ENCODE measurements around the gene SERPINA10. TPM values are rescaled to one million over a fixed set of nuclear protein-coding genes. Genes with fewer than 3 reads are reported as not detected.

SERPINA10 gene, protein sequence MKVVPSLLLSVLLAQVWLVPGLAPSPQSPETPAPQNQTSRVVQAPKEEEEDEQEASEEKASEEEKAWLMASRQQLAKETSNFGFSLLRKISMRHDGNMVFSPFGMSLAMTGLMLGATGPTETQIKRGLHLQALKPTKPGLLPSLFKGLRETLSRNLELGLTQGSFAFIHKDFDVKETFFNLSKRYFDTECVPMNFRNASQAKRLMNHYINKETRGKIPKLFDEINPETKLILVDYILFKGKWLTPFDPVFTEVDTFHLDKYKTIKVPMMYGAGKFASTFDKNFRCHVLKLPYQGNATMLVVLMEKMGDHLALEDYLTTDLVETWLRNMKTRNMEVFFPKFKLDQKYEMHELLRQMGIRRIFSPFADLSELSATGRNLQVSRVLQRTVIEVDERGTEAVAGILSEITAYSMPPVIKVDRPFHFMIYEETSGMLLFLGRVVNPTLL
- total RNA-seq = not detected
- long read RNA-seq = 0 reads

DNA sequence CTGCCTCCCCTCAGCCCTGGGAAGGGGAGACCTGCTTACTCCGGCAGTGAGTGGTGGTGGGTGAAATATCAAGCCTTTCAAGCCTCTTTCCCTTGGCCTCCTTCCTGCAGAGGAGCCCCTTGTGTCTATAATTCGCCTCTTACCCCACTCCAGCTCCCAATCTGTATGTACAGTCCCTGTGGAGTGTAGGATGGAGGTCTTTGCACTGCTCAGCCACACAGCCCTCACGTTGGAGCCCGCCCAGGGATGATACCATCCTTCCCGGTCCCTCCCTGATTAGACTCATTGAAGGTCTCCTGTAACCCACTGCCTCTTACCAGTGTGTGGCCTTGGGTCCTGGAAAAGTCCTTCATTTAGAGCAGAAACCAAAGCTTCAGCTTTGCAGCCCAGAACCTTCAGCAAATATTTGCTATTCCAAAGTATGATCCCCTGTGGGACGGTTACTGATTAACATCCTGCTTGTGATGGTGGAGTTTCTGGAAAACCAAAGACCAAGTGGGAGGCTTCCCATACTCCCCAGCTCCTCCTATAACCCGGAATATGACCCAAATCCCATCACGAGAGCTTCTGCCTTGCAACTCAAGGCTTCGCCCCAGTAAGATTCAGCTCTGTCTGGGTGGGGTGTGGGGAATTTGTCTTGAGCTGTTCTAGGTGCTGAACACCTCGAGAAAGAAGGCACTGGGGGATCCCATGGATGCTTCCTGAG lies at the start of gene SERPINA10:
TSS of gene SERPINA10 (minus strand) at position 397 of the 706 bp plus-strand sequence. CDS start 2,675 bp downstream, outside the sequence.
- intact Hi-C loops (cut with DNase I) = no loop called here
- DNase-seq (ENCODE audit: missing footprints) (no peak), ATAC-seq (no peak)

DNA sequence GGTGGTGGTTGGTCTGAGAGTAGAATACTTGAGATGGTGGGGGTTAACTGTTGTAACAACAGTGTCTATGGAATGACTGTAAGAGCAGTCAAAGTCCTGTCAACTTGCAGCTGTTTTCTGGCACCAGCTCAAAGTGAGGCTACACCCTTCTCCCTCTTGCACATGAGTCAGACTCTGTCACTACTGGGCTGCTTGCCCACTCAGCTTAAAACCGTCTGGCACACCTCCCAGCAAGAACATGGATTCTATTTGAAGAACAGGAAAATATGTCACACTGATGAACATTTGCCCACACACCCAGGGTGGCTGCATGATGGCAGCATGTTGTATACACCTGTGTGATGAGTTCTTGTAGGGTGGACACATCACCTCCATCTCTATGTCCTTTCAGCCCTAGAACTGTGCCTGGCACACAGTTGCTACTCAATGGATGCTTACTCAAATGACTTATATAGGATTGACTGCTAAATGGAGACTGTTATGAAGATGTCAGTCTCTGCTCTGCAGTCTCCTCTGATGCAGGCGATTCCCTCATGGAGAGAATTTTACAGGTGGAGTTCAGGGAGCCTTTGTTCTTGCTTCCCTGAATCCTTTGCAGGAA lies 49.4 kb upstream of the SERPINA10 start:
- intact Hi-C loops (cut with DNase I) = no loop called here
- peak; percentile 90 for ATAC-seq
- DNase-seq (ENCODE audit: missing footprints) = peak; percentile 88

DNA sequence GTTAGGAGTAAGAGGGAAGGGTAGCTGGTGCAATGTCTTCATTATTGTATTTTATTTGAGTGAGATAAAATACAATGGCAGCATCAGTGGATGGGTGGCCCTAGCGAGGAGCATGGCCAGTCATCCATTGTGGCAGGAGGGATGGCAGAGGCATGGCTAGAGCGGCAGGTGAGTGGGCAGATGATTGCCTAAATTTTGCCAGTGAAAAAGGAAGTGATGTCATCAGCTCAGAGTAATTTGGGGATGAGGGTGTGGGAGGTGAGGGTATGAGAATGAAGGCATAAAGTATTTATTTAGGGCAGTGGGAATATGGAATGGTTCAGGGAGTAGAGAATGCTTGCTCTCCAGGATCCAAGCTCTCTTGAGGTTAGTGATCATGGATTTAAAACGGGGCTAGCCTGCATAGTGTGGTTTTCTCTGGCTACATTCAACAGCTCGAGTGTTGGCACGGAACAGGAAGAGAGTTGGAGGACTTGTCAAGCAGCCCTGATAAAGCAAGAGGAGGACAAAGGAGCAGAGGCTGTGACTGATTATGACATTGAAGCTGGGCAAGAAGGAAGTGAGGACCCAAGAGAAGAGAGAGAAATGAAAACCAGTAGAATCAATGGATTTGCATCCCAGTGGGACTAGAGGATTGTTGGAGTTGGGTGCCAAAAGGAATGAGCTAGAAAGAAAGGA lies 48.7 kb upstream of the SERPINA10 start:
- intact Hi-C loops (cut with DNase I) = no loop called here
- peak; percentile 37 for ATAC-seq
- no peak for DNase-seq (ENCODE audit: missing footprints)

DNA sequence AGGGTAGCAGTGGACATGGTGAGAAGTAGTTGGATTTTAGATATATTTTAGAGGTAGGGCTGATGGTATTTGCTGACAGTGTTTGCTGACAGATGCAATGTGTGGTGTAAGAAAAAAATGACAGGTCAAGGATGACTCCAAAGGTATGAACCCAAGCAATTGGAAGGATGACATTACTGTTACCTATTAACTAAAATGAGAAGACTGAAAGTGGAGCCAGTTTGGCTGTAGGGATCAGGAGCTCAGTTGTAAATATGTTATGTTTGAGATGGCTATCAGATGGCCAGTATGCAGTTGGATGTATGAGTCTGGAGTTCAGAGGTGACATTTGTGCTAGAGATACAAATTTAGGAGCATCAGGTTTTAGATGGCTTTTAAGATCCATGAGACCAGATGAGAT lies 47.5 kb upstream of the SERPINA10 start:
- intact Hi-C loops (cut with DNase I) = no loop called here
- ATAC-seq (no peak), DNase-seq (ENCODE audit: missing footprints) (no peak)

DNA sequence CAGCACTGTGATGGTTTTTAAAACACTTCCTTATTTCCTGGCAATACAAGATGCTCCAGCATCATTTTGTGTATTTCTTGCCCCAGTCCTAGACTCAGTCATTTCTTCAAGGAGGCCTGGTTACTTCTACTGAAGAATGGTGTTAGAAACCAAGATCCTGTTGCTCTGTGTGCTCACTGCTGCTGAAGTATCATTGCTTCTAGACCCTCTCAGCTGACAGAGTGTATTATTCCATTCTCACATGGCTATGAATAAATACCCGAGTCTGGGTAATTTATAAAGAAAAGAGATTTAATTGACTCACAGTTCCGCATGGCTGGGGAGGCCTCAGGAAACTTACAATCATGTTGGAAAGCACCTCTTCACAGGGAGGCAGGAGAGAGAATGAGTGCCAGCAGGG lies 45.0 kb upstream of the SERPINA10 start:
- no peak for ATAC-seq
- intact Hi-C loops (cut with DNase I) = no loop called here

DNA sequence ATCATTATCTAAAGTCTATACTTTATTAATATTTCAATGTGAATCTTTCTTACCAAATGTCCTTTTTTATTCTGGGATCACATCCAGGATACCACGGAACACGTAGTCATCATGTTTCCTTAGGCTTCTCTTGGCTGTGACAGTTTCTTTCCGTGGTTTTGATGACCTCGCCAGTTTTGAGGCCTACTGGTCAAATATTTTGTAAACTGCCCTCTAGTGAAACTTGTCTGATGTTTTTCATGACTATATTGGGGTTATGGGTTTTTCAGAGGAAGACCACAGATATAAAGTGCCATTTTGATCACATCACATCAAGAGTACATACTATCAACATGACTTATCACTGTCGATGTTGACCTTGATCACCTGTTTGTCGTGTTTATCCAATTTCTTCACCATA lies 44.2 kb upstream of the SERPINA10 start:
- ATAC-seq (no peak), DNase-seq (ENCODE audit: missing footprints) (no peak)
- intact Hi-C loops (cut with DNase I) = no loop called here

More for the DNA sequence above, 45.0 kb upstream of the SERPINA10 start:
- no peak for DNase-seq (ENCODE audit: missing footprints)

DNA sequence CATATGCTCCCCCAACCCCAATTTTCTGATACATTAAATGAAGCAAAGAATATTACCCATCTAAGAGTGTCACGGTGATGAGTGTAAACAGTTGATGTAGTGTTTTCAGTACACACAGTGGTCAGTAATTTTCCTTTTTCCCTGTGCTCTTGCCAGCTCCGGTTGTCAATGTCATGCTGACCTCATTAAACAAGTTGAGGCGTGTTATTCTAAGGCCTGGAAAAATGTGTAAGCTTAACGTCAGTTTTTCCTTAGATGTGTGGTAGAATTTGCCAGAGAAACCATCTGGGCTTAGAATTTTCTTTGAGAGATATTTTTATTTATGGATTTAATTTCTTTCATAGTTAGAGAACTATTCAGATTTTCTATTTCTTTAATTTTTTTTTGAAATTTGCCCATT lies 41.8 kb upstream of the SERPINA10 start:
- DNase-seq (ENCODE audit: missing footprints) (no peak), ATAC-seq (no peak)
- intact Hi-C loops (cut with DNase I) = no loop called here

DNA sequence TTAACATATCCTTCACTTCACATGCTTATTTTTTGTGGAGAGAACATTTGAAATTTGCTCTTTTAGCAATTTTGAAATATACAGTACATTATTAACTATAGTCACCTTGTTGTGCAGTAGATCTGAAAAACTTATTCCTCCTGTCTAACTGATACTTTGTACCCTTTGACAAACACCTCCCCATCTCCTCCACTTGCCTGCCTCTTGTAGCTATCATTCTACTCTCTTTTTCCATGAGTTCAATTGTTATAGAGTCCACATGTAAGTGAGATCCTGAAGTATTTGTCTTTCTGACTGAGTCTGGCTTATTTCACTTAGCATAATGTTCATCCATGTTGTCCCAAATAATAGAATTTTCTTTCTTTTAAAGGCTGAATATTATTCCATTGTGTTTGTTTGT lies 39.5 kb upstream of the SERPINA10 start:
- DNase-seq (ENCODE audit: missing footprints) = no peak
- ATAC-seq = no peak
- intact Hi-C loops (cut with DNase I) = no loop called here

DNA sequence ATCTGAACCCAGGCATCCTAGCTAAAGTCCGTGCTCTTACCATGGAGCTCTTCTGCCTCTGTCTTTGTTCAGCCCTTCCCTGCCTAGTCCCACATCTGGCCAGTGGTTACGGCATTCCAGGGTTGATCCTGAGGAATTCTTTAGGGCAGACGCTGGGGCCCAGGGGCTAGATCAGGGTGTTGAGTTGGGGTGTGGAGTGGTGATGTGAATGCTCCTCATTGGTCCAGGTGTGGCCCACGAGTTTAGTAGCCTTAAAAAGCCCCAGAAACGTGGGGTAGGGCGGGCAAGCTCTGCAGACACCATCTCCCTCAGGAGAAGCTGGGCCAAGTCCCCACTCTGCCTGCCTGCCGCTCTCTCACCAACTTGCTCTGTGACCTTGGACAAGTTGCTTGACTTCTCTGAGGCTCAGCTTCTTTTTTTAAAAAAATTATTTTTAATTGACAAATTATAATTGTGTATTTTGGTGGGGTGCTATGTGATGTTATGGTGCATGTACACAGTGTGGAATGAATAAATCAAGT lies 39.1 kb upstream of the SERPINA10 start:
- ATAC-seq = no peak
- intact Hi-C loops (cut with DNase I) = no loop called here
- DNase-seq (ENCODE audit: missing footprints) = no peak

DNA sequence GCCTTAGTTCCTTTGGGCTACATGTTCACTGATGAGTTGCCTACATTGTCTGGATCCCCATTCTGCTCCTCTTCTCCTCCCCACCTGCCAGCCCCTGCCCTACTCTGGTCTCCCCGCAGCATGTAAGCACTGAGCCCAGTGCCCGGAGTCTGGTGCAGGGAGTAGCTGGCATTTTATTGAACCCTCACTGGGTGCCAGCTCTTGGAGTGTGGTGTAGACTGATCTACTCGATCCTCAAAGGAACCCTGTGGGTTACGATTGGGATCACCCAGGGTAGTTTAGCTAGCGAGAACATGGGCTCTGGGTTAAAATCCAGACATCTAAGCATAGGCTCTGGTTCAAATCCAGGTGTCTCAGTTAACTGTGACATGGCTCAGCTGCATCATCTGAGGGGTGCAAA lies 38.4 kb upstream of the SERPINA10 start:
- DNase-seq (ENCODE audit: missing footprints) (no peak), ATAC-seq (no peak)
- intact Hi-C loops (cut with DNase I) = no loop called here

DNA sequence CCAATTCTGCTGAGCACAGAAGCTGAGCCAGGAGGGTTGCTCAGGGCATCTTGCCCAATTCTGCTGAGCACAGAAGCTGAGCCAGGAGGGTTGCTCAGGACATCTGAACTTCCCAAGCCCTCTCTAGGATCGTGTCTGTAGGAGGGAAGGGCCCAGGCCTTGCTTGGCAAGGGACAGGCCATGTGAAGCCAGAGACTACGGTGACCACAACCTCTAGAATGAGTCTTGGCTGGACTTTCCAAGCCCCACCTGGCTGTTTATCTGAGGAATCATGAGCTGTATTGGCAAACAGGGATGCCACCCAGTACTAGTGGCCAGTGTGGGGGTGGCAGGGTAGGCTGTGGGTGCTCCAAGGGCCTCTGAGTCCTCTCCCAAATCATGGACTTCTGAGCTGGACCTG lies 37.8 kb upstream of the SERPINA10 start:
- intact Hi-C loops (cut with DNase I) = no loop called here
- ATAC-seq = no peak
- no peak for DNase-seq (ENCODE audit: missing footprints)

DNA sequence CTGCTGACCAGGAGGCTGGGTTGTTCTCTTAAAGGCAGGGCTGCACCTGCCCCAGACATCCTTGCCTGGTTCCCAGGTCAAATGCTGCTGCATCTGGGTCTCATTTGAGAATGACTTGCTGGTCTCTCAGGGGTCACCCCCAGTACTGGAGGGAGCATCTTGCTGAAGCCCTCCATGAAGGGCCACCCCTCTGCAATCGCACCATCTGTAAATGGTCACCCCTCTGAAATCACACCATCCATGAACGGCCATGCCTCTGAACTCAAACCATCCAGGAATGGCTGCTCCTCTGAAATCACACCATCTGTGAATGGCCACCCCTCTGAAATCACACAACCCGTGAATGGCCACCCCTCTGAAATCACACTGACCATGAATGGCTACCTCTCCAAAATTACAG lies 37.4 kb upstream of the SERPINA10 start:
- intact Hi-C loops (cut with DNase I) = no loop called here
- ATAC-seq (no peak), DNase-seq (ENCODE audit: missing footprints) (no peak)

DNA sequence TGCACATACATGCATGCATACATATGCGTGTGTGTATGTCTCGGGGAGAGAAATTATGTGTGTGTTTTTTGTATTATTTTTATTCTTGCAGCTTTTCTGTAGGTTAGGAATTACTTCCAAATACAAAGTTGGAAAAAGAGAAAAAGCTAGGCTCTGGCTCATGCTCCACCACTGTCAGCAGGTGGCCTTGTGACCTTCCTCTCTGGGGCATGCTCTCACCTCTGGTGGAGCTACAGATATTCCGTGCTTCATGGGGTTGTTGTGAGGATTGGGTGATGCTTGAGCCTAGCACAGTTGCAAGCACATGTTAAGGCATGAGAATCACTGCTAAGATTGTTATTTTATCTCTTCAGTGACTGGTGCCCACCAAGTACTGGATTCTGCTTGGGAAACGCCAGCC lies 36.8 kb upstream of the SERPINA10 start:
- no peak for ATAC-seq
- intact Hi-C loops (cut with DNase I) = no loop called here

DNA sequence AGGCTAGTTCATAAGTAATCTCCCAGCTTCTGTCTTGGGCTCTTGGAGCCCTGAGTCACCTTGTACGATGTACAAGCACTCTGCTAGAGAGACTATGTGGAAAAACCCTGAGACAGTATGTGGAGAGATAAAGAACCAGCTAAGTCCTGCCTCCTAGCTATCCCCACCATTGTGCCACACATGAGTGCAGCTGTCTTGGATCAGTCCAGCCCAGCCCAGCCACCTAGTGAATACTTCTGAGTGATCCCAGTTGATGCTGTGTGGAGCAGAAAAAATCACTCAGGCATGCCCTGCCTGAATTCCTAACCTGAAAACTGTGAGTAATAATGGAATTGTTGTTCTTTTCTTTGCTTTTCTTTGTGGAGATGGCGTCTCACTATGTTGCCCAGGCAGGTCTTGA lies 35.1 kb upstream of the SERPINA10 start:
- no peak for ATAC-seq
- no peak for DNase-seq (ENCODE audit: missing footprints)
- intact Hi-C loops (cut with DNase I) = no loop called here

More for the DNA sequence above, 36.8 kb upstream of the SERPINA10 start:
- no peak for DNase-seq (ENCODE audit: missing footprints)

DNA sequence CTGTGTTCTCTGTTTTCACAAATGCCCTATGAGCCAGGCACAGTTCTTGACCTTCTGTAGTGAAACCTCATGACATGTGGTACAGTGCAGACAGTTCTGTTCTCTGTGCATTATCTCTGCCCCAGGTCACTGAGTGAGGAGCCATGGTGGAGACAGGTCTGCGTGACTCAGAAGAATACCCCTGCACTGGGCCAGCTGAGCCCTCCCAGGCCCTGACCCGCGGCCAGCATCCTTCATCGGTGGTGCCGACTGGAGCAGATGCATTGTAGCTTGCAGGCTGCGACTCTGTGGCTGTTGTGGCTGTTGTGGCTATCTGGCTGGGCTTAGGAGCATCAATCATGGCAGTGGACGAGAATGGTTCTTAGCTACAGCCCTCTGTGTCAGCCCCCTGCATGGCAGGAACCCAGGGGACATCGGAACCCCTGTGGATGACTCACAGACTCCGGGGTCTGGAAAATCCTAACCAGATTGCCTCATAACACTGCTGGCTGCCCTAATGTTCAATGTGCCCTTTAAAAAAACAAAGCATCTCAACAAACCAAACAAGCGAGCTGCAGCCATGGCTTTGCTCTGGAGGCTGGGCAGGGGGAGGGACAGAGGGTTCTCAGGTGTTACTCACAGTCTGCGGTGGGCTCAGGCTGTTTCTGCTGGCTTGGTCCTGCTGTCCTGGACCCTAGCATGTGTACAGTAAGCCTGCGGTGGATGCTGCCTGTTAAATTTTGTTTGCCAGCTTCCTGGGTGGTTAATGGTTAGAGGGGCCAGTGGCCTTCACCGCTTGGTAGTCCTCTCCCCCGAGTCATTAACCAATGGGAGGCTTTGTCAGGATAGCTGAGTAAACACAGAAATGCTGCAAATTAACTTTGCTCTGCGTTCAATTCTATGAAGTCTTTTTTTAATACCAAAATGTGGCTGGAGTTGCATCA lies 29.8 kb upstream of the SERPINA10 start, which contains the start of gene SERPINA6:
TSS of gene SERPINA6 (minus strand) at position 689 of the 923 bp plus-strand sequence. CDS start 8,688 bp downstream, outside the sequence.
- intact Hi-C loops (cut with DNase I) = no loop called here
- ATAC-seq (no peak), DNase-seq (ENCODE audit: missing footprints) (no peak)

DNA sequence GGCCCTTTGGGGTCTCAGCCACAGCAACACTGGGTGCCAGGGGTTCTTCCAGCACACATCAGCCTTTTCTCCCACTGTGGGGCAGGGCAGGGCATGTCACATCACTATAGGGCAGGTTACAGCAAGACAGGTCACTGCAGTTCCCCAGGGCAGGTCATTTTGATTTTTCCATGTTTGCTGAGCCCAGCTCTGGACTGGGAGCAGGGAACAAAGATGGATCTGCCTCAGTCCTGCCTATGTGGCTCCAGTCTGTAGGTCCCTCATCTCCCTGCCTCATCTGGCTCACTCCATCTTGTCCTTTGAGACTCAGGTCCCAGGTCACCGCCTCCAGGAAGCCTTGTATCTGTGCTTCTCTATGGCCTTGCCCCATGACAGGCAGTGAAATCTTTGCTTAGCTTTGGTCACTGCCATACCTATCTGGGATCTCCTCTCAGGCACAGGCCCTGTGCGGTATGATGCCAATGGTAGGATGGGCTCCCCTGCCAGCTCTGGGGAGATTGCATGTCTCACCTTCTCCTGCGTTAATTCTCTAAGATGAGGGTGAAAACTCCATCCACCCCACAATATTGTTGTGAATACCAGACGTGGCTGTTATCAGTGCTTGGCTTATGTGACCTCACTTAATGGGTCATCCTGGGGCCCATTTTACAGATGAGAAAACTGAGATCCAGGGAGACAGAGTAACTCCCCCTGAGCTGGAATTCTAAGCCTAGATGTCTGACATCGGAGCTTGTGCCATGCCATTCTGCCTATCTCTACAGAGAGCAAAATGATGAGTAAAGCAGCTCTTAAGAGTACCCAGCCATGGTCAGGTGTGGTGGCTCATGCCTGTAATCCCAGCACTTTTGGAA lies 28.6 kb upstream of the SERPINA10 start:
- no peak for DNase-seq (ENCODE audit: missing footprints)
- no peak for ATAC-seq
- intact Hi-C loops (cut with DNase I) = no loop called here

DNA sequence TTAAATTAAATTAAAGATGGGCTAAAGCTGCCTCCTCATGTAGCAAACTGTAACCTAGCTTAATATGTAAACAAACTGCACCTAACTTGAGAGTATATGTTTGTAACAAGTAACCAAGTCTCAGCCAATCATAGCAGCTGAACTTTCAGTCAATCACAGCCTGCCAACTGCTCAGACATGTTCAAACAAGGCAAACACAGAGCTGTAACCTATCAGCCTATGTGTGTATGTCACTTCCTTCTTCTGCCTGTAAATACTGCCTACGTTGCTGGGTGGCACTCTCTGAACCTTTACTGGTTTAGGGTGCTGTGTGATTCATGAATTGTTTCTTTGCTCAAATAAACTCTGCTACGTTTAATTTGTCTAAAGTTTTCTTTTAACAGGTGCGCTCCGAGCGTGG lies 27.2 kb upstream of the SERPINA10 start:
- intact Hi-C loops (cut with DNase I) = no loop called here
- no peak for DNase-seq (ENCODE audit: missing footprints)
- ATAC-seq = no peak
